H1 (cell line): ENCODE measurements around the gene SOHLH2.

Experiments used
- ATF3 ChIP-seq: IDR thresholded peaks from 2 replicates; pipeline ENCODE4 v1.6.1; 2011; ENCODE audit warnings: low read depth, mild to moderate bottlenecking, low read length; ENCODE audit not compliant: insufficient read depth
- BRCA1 ChIP-seq: IDR thresholded peaks from 2 replicates; pipeline ENCODE4 v1.6.1; 2012; ENCODE audit warnings: low read depth, low read length, improper control_type of control experiment
- CBX5 ChIP-seq: fragments of 300-800, 300-1000 bp; sonication (generic); IDR thresholded peaks from 2 replicates; pipeline ENCODE4 v1.7.1; 2016; ENCODE audit warnings: antibody characterized with exemption, low read length, low read depth
- CHD2 ChIP-seq: IDR thresholded peaks from 2 replicates; pipeline ENCODE4 v1.6.1; 2012; ENCODE audit warnings: low read length, improper control_type of control experiment
- CTCF ChIP-seq, 3 experiments: IDR thresholded peaks; 1 replicate in 2 of 3; 2 replicates in 1 of 3; pipeline versions ENCODE4 v1.5.1 to v1.6.1; 2011; ENCODE audit warnings: low read length in 3 of 3, mild to moderate bottlenecking in 3 of 3, inconsistent platforms in 2 of 3, low read depth in 1 of 3, moderate library complexity in 1 of 3; ENCODE audit not compliant: insufficient read depth in 1 of 3; ENCODE audit errors: control extremely low read depth in 1 of 3
- HDAC6 ChIP-seq: IDR thresholded peaks from one replicate; pipeline ENCODE4 v1.7.1; 2012; ENCODE audit warnings: low read depth, mild to moderate bottlenecking, inconsistent platforms, low read length, moderate library complexity
- JUN ChIP-seq: IDR thresholded peaks from 2 replicates; pipeline ENCODE4 v1.6.1; 2011; ENCODE audit warnings: low read depth, mild to moderate bottlenecking, improper control_type of control experiment, low read length
- MAFK ChIP-seq: IDR thresholded peaks from 2 replicates; pipeline ENCODE4 v1.6.1; 2012; ENCODE audit warnings: low read depth, mild to moderate bottlenecking, improper control_type of control experiment, low read length
- POLR2A ChIP-seq, 2 experiments: IDR thresholded peaks; 1 replicate in 1 of 2; 2 replicates in 1 of 2; pipeline ENCODE4 v1.6.1; 2011; ENCODE audit warnings: low read depth in 2 of 2, low read length in 2 of 2, mild to moderate bottlenecking in 2 of 2; ENCODE audit errors: control extremely low read depth in 1 of 2
- POLR2AphosphoS5 ChIP-seq: IDR thresholded peaks from 2 replicates; pipeline ENCODE4 v1.6.1; 2011; ENCODE audit warnings: low read depth, low read length
- SIN3A ChIP-seq, 2 experiments: IDR thresholded peaks in 1 of 2; conservative IDR thresholded peaks in 1 of 2; 2 replicates each; pipeline ENCODE4 v1.6.1; 2011 to 2012; ENCODE audit warnings: low read length in 2 of 2, improper control_type of control experiment in 1 of 2, low read depth in 1 of 2, mild to moderate bottlenecking in 1 of 2
- SIX5 ChIP-seq: IDR thresholded peaks from 2 replicates; pipeline ENCODE4 v1.6.1; 2011; ENCODE audit warnings: mild to moderate bottlenecking, low read depth, low read length
- SUZ12 ChIP-seq: fragments of 200-600 bp; sonication (generic); IDR thresholded peaks from 2 replicates; pipeline ENCODE4 v1.6.1; 2012; ENCODE audit warnings: mild to moderate bottlenecking, inconsistent platforms, low read length, moderate library complexity, mixed read lengths
- TAF1 ChIP-seq: IDR thresholded peaks from 2 replicates; pipeline ENCODE4 v1.6.1; 2011; ENCODE audit warnings: mild to moderate bottlenecking, low read depth, low read length

GRCh38 chr13:36217456-36217855 is 3.1 kb upstream of the SOHLH2 start:
- no peak for TF ChIP-seq CTCF (IDR thresholded peaks at IDR 0.05; ENCODE audit: control extremely low read depth in 1 of 3, insufficient read depth in 1 of 3, low read depth in 1 of 3, low read length in 3 of 3)
- no peak for TF ChIP-seq BRCA1
- TF ChIP-seq SIN3A (conservative IDR thresholded peaks at IDR 0.05 in 1 of 2, IDR thresholded peaks at IDR 0.05 in 1 of 2; ENCODE audit: low read depth in 1 of 2, low read length in 2 of 2) = no peak
- no peak for TF ChIP-seq HDAC6
- TF ChIP-seq SIX5 = no peak
- no peak for TF ChIP-seq MAFK
- no peak for TF ChIP-seq JUN
- no peak for TF ChIP-seq POLR2A (IDR thresholded peaks at IDR 0.05; ENCODE audit: control extremely low read depth in 1 of 2, low read depth in 2 of 2, low read length in 2 of 2)
- TF ChIP-seq POLR2AphosphoS5 = no peak
- TF ChIP-seq ATF3 = no peak
- TF ChIP-seq CBX5 = no peak
- no peak for TF ChIP-seq TAF1
- TF ChIP-seq SUZ12 = no peak
- no peak for TF ChIP-seq CHD2
